GM19395 (cell line): ENCODE measurements around the gene EIF4E2.

Experiments used
- ATAC-seq: cut with Tn5 transposase; IDR thresholded peaks from one replicate; pipeline ENCODE4 v1.9.1; 2021; ENCODE audit warnings: mild to moderate bottlenecking, moderate library complexity; ENCODE audit not compliant: unreplicated experiment

The EIF4E2 gene

GRCh38 chr2:232550354-232551249, at the start of gene EIF4E2, which contains the start of gene TIGD1:
TSS of gene EIF4E2 (plus strand) at chr2:232550689. CDS start at chr2:232550725, 36 bp downstream.
TSS of gene TIGD1 (minus strand) at chr2:232550557. CDS start at chr2:232549882, 675 bp downstream.
- peak; percentile 92 for ATAC-seq

- no peak for ATAC-seq
Observed at GRCh38 chr2:232501331-232501771, 49.1 kb upstream of the EIF4E2 start.

GRCh38 chr2:232501794-232502390, 48.6 kb upstream of the EIF4E2 start:
- ATAC-seq, result no peak

- ATAC-seq, result no peak
Observed at GRCh38 chr2:232502511-232502910, 48.0 kb upstream of the EIF4E2 start.

- no peak for ATAC-seq
Observed at GRCh38 chr2:232502911-232503808, 47.3 kb upstream of the EIF4E2 start.

GRCh38 chr2:232503809-232504323, 46.6 kb upstream of the EIF4E2 start:
- ATAC-seq, result no peak

- ATAC-seq, result no peak
Observed at GRCh38 chr2:232504438-232504837, 46.1 kb upstream of the EIF4E2 start.

- no peak for ATAC-seq
Observed at GRCh38 chr2:232505856-232506255, 44.6 kb upstream of the EIF4E2 start.

GRCh38 chr2:232506709-232507108, 43.8 kb upstream of the EIF4E2 start:
- no peak for ATAC-seq

GRCh38 chr2:232508251-232508650, 42.2 kb upstream of the EIF4E2 start:
- ATAC-seq, result no peak

- no peak for ATAC-seq
Observed at GRCh38 chr2:232511336-232511890, 39.1 kb upstream of the EIF4E2 start.

- no peak for ATAC-seq
Observed at GRCh38 chr2:232512602-232513001, 37.9 kb upstream of the EIF4E2 start.

- no peak for ATAC-seq
Observed at GRCh38 chr2:232513353-232513752, 37.1 kb upstream of the EIF4E2 start.

GRCh38 chr2:232515639-232516038, 34.9 kb upstream of the EIF4E2 start:
- no peak for ATAC-seq

GRCh38 chr2:232516551-232516950, 33.9 kb upstream of the EIF4E2 start:
- ATAC-seq, result no peak

GRCh38 chr2:232518844-232519243, 31.6 kb upstream of the EIF4E2 start:
- ATAC-seq, result no peak

GRCh38 chr2:232519581-232520438, 30.7 kb upstream of the EIF4E2 start, which contains the start of gene PRSS56:
TSS of gene PRSS56 (plus strand) at chr2:232520388. CDS start at chr2:232520599, 211 bp downstream.
- no peak for ATAC-seq

- no peak for ATAC-seq
Observed at GRCh38 chr2:232520489-232520888, 30.0 kb upstream of the EIF4E2 start.

GRCh38 chr2:232521098-232521497, 29.4 kb upstream of the EIF4E2 start:
- ATAC-seq, result no peak
